ENCODE measurements around the gene SFRP2.

Gene SFRP2

DNA sequence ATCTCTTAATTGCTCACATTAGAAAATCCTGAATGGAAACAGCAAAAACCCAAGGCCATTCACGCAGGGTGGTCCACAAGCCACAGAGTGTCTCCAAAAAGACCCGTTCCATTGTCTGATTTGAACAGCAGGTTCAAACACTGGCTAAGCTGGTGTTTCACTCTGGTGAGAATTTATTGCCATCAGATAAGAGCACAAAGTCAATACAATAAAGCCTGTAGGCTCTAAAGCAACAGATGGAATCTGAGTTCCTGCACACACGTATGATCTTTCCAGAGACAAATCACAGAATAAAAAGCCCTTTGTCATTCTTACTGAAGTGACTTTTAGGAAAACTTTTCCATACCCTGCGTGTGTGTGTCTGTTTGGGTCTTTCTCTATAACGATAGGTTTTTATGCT, 5.1 kb upstream of the SFRP2 start:
- DNase-seq: no peak

DNA sequence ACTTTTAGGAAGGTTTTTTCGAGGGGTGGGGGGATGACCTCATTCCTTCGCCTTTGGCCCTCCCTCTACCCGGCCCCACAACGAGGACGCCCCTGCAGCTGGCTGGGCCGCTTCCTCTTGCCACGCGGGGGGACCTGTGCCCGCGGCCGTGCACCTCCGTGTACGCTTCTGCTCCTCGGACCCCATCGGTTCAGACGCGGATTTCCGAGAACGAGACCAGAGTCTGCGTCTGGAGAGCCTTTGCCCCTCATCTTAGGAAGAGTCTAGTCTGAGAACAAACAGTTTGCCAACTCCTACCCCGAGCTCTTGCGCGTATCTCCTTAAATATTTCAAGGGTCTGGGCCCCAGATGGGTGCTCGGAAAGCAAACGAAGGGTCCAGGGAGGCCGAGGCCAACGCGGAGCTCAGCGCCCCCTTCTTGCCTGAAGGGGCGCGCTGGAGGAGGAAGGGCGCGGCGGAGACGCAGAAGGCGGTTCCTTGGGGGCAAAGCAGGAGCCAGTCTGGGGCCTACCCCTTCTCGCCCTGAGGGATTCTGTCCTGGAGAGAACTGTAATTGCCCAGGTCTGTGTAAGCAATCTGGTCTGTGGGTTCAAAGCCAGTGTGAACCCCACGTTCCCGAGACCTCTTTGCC, 3.9 kb upstream of the SFRP2 start:
- no peak for DNase-seq

DNA sequence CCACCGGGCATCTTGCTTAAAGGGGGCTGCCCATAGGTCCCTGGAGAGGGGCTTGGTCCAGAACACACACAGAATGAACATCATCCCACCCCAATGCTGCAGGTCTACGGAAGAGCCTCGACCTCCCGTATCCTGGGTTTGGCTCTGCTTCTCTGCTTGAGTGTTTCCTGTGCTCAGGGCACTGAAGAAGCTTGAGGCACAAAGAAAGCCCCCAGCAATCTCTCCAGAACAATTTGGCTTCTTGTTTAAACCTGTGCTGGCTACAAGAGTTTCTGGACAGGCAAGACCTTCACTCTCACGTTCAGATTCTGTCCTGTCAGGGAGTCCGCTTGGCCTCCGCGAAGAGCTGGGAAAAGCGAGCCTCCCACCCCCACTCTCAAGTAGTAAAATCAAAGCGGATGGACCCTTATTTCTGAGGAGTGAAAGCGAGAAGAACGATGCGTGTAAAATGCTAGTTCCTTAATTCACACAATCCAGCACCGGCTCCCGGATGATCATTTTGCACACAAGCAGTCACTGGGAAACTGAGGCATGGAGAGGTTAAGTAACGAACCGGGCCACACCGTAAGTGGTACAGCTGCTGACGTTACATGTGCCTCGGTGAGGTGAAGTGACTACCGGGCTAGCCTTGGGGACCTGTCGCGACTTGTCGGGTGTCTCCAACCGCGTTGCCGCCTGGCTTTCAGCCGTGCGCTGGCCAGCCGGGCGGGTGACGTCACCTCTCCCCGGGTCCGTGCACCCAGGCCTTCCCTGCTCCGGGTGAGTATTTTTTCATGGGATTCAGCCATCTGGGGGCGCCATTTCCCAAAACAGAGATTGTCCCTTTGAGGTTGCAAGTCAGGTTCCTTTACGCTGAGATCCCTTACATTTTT, 3.1 kb upstream of the SFRP2 start:
- DNase-seq: peak; percentile 58

DNA sequence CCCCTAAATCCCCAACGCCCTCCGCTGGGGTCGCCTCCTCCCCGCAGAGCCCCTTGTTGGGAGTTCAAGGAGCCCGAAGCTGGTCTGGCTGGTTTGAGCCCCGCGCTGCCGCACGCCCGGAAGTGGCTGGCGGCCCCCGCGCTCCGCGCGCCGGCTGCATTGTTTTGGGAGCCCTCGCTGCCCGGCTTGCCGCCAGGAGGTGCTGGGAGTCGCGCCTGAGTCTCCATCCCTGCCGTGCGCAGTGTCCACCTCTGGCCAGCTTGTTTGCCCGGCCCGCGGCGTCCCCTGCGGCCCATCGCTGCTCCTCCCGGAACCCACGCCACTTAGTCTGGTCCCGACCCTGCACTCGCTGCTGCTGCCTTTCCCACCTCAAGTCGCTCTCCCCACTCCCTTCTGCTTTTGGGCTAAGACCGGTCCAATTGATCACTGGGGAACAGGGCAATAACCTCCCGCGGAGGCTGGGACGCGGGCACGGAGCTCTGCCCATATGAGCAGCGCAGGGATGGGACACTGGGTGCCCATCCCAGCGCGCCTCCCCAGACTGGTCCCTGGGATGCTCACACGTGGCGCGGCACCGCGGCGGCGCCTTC, 2.2 kb upstream of the SFRP2 start:
- DNase-seq: no peak

DNA sequence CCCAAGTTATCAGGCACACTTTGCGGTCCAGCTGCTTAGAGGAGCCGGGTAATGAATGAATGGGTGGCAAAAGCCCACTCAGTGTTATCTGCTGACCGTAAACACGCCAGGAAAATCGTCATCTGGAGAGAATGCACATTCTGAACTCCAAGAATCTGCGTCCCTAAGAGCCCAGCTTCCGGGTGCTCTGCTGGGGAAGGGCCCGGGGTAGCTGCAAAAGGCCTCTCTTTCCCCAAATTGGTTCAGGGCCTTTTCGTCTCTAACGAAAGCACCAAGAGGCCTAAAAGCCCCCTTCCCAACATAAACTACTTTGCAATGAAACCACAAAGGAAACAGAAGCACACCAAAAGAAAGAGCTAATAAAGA, 1.6 kb upstream of the SFRP2 start:
- no peak for DNase-seq

DNA sequence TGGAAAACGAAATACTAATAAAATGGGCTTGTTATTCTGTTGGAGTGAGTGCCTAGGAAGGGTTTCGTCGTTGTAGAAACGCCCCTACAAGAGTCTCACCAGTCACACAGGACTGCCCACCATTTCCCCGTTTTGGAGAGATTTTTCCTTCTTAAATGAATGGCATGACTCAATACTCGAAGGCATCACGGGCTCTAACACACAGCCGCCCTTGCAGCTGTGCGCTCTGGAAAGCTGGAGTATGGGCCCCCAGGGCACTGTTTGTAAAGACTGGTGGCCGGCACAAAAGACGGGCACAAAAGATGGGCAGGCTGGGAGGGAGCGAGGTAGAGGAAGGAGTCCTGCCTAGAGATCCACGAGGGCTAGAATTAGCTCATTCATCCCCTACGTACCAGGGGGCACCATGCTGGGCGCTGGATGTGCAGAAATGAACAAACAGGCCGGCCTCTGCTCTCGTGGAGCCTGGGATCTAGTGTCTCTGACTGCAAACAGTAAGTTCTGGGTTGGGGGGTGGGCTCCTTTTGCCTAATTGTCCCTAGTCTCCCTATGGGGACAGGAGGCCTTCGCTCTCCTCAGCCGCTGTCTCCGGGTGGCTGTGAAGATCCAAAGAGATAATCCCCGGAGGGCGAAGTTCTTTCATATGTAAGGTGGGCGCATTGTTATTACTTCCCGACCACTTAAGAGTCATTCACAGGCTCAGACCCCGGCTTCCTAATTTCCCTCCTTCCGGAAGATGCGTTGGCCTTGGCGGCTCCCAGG, 1.0 kb upstream of the SFRP2 start:
- no peak for DNase-seq

DNA sequence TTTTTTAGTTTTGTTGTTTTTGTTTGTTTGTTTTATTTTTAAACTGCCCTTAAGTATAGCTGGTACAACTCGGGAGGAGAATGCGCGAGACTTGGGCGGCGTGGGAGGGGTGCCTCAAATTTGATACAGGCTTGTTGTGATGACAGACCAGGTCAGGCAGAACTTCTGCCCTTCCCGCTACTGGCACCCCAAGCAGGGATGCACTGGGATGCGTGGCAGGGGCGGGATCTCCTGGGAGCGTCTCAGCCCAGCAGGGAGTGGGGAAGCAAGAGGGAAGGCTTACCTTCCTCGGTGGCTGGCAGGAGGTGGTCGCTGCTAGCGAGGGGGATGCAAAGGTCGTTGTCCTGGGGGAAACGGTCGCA, 851 bp downstream of the SFRP2 start:
- DNase-seq: no peak

DNA sequence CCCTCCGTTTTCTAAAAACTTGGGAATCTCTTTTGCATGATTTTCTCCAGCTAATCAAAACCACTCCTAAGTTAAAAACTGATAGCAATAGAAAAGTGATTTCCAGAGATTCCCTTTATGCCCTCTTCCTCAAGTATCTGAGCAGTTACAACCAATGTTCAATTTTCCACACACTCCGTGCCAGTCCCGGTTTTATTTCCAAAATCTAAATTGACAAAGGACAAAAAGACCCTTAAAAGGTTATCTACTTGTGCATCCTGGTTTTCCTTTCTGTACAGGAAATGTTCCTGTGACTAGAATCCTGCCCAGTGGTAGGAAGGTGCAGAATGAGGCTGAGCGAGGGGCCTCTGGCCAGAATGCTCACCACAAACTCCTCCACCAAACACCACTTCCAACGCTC, 1.3 kb downstream of the SFRP2 start:
- no peak for DNase-seq

DNA sequence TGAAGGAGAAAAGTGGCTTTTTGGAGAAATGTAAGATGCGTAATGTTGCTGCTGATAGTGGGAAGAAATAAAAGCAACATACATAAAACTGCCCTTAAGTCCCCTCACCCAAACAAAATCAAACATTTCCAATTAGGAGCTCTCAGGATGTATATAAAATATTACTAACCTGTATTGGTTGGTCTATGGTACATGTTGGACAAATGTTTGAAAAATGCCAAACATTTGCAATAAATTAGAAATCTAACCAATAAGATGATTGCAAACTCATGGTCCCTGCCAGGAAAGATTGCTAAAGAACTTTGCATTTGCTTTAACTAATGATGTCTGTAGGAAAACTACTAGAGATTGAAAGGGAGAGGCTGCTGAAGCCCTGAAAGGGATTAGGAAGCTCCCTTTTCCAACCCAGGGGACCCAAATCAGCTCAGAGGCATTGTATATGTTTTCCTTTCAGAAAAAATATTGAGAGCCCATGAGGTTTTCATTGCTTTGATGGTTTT, 1.8 kb downstream of the SFRP2 start:
- DNase-seq: no peak

DNA sequence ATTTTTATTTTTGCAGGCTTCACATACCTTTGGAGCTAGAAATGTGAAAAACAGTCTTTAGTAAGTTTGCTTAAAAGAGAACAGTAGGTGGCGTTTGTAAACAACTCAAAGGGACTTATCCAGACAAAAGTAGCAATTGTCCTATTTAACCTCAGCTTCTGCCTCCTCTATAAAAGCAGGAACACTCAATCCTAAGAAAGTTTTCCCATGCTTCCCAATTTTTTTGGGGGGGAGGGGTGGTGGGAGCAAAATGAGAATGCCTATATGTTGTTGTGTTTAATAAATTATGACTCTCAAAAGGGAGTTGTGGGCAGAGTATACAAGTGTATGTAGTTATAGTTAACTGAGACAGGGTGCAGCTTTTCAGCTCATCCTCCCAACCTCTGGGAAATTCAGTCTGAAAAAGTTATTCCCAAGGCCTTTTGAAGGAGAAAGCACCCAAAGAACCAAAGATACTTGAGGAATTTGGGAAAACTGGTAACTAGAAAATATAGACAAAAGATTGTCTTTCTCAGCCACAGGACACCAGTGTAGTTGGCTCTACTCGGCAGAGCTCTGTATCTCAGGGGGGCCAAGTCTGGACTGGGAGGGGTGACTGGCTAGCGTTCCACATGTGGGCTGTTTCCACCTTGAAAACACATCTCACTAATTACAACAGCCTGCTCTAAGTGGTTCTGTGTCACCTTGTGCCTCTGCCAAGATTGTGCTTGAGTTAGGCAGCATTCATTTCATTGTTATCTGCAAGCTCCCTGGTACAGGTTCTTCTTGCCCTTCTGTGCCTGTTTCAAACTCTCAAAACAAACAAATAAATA, 2.8 kb downstream of the SFRP2 start:
- peak; percentile 14 for DNase-seq

DNA sequence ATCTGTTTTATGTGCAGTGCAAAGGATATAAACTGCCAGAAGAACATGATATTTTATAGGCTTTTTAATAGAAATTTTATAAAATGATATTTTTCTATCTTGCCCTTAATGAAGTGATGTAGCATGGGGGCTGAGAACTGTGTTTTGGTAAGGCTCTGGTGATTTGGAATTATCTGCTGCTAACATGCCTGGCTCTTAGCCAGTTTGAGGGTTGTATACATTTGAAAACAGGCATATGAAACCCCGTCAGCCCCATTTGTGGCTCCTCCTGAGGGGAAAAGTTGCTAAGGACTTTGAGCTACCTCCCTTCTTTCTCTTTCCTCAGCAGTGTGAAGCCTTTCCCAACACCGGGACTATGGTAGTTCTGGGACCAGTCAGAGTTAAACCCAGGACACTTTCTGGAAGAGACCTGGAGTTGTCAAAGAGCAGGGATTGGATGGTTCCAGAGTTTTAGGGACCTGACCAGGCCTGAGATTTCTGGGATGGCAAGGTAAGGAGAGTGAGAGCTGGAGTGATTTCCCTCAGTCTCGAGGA, 4.7 kb downstream of the SFRP2 start:
- no peak for DNase-seq

DNA sequence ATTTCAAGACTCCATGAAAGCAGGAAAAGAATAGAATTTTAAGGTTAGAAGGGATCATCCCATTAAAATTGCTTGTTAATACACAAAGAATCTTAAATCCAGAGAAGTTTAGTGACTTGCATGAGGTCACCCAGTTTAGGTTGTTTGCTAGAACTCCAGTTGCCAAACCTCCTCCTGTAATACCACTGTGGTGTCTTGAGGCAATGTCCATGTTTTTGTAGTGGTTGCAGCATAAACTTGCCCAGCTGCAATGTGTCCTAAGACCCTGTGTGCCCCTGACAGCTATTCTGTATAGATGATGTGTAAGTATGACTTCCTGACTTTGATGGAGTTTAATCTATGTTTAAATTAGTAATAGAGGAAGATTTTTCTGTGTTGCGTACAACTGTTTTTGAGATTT, 6.3 kb downstream of the SFRP2 start:
- DNase-seq: no peak

DNA sequence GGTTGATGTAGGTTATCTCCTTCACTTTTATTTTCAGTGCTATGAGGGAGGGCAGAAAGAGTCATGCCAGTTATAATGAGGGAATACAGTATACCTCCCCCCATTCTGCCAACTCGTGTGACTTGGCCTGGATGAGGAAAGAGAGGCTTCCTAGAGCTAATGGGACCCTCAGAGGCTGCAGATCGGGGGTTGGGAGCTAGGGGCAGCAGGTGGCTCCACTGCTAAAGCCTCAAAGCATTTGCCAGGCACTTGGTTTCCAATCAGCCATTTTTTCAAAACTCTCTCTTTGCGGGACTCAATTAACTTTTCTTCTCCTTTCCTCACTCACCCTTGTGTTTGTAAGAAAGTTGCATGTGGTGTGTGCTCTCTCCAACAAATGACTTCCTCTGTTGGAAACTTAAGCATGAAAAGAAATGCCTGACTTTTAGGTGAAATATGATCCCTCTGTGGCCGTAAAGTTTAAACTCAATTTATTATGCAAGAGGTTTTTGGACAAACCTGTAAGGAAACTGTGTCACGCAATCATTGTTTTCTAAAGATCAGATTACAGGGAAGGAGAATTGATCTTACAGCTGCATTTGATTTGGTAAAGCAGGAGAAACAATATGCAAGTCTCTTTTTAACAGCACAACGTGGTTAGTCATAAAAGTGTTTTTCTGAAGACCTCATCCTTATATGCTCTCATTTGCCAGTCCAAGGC, 7.0 kb downstream of the SFRP2 start:
- no peak for DNase-seq

DNA sequence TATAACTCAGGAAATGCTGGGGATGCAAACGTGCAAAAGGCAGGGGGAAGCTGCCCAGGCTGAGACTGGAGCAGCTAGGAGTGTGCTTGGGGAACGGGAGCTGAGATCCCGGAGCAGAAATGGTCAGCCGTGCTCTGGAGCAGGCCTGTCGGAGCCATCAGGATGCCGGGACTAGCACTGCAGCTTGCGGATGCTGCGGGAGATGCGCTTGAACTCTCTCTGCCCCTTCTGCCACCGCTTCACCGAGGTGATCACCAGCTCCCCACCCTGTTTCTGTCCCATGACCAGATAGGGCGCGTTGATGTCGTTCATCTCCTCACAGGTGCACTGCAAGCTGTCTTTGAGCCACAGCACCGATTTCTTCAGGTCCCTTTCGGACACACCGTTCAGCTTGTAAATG, 7.6 kb downstream of the SFRP2 start:
- no peak for DNase-seq

DNA sequence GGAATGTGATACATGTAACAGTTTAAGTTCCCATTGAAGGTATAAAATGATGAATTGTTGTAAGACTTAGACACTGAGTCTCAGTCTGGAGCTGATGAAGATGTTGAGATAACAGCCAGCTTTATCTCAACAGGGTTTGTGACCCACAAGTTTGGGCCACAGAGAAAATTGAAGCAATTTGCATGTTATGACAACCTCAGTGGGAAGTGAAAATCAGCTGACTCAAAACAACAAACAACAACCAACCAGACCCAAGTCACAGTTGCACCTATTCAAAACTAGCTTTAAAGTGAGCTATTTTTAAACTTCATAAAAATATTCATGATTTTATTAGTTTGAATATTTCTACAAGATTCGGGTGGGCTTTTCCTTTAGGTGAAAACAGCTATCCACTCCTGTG, 8.0 kb downstream of the SFRP2 start:
- no peak for DNase-seq

DNA sequence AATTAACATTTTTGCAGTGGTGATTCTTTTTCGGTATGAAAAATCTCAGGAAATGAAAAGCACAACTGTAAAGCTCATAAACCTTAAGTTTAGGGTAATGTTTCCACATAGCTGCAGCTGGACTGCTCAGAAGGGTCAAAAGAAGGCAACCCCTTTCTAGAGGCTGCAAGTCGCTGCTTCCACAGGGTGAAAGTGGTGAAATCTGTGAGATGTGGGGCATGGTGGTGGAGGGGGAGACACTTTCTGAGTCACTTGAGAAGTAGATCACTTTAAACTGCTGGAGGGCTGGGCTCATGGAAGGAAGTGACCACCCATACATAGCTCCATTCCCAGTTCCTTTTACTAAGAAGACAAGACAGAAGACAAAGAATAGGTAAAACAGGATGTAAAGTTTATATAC, 8.7 kb downstream of the SFRP2 start:
- DNase-seq: no peak

DNA sequence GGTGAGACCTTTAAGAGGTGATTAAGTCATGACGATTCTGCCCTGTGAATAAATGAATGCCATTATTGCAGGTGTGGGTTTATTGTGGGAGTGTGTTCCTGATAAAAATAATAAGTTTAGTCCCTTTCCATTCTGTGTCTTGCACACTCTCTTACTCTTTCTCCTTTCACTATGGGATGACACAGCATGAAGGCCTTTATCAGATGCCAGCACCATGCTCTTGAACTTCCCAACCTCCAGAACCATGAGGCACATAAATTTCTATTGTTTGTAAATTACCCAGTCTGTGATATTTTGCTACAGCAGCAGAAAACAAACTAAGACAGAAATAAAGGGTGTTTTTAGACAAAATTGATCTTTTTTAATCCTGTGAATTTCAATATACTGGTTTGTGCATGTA, 10.5 kb downstream of the SFRP2 start:
- DNase-seq: no peak

DNA sequence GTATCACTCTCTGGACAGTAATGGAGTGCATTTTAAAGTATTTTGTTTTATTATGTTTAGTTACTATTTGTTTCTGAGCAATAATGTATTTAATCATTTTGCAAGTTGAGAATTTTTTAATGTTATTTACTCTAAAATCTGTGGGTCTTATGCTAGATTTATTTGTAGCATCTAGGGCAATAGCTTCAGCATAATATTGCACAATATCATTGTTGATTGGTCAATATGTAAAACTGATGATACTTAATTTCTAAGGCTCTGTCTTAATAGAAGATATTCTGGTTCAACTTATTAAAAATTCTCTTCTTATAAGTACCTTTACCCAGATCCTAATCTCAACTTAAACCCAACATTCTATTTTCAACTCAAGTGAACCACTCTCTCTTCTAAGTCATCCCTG, 11.5 kb downstream of the SFRP2 start:
- DNase-seq: no peak

DNA sequence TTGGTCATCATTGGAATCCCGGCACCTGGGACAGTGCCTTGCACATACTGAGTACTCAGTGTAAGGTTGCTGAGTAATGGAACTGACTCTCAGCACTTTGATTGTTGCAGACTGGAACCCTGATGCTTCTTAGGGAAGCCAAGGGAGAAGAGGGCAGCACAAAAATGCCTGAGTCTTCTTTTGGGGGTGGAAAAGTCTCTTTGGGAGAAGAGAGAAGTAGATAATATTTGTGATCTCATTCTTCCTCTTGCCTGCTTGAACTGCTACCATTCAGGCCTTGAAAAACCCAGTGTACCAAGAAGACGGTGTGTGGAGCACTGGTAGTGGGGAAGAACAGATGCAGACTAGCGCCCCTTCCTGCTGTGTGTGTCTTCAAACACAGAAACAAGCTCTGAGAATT, 12.3 kb downstream of the SFRP2 start:
- no peak for DNase-seq

DNA sequence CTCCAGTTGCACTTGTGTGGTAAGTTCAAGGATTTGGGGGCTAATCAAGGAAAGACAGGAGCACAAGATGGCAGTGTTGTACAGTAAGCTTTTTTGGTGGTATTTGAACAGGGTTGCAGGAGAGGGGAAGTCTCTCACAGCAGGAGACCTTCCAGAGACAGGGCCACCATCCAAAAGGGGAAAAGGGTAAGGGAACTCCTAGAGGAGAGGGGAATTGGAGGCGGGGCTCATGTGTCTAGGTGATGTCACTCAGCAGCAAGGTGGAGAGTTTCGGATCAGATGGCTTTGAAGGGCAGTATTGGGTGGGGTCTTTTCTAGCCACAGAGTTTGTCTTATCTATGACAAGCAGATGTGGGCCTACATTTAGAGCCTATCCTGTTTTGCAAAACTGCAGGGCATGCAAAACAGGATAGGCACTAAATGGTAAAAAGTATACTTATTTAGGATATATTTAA, 15.6 kb downstream of the SFRP2 start:
- DNase-seq: no peak

DNA sequence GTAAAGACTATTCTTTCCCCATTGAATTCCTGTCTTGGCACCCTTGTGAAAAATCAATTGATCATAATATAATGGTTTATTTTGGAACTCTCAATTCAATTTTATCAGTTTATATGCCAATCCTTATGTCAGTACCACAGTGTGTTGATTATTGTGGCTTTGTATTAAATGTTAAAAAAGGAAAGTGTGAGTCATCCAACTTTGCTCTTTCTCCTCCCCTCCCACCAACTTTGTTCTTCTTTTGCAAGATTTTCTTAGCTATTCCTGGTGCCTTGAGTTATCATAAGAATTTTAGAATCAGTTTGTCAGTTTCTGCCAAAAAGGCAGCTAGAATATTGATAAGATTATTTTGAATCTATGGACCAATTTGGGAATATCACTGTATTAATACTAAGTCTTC, 17.8 kb downstream of the SFRP2 start:
- DNase-seq: no peak

DNA sequence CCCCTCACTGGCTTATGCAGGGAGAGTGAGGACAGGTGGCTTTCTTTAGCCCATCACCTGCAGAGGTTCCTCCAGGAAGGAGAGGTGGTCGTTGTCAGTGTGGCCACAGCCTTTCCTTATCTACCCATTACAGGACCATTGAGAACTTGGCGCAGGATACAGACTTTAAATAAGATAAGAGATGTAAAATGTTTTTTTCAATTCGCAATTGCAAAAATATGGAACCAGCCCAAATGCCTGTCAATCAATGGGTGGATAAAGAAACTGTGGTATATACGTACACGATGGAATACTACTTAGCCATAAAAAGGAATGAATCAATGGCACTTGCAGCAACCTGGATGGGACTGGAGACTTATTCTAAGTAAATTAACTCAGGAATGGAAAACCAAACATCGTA, 22.1 kb downstream of the SFRP2 start:
- DNase-seq: no peak

Data from midbrain (tissue), 1 donor.